ENCODE measurements around the gene TESK1.
"Not testable (repeated sequence)": the region's sequence is repeated elsewhere in the genome, so short reads cannot be mapped to it uniquely, and the experiment has no call there.

Gene TESK1

GRCh38 chr9:35570709-35571504, 34.2 kb upstream of the TESK1 start:
- Histone ChIP-seq H3K4me3 (no peak overlapping the region), H3K27me3 (no peaks in the 10 kb centered on the region), H3K36me3 (no peaks in the 10 kb centered on the region), H3K9me3 (no peaks in the 10 kb centered on the region), H3K4me1 (peaks cover 0 to 8% (median 3%) of the 10 kb centered on the region in 4 donors), H3K27ac (no peak overlapping the region)
- DNase-seq: no peak
- TF ChIP-seq CTCF (IDR thresholded peaks at IDR 0.05): no peak
- intact Hi-C loops (cut with DNase I; ENCODE audit: low total_unique reads): no loop called here

GRCh38 chr9:35574578-35575122, 30.4 kb upstream of the TESK1 start:
- intact Hi-C loops (cut with DNase I; ENCODE audit: low total_unique reads): no loop called here
- DNase-seq: no peak
- Histone ChIP-seq H3K4me3 (no peak overlapping the region), H3K9me3 (peaks cover 0 to 4% (median 0%) of the 10 kb centered on the region in 3 donors), H3K36me3 (no peaks in the 10 kb centered on the region), H3K4me1 (no peaks in the 10 kb centered on the region), H3K27me3 (no peaks in the 10 kb centered on the region), H3K27ac (no peak overlapping the region)
- TF ChIP-seq CTCF (IDR thresholded peaks at IDR 0.05): no peak

GRCh38 chr9:35575478-35575877, 29.6 kb upstream of the TESK1 start:
- Histone ChIP-seq H3K27me3 (no peaks in the 10 kb centered on the region), H3K9me3 (peaks cover 0 to 12% (median 5%) of the 10 kb centered on the region in 3 donors), H3K4me3 (no peak overlapping the region), H3K27ac (no peak overlapping the region), H3K4me1 (no peaks in the 10 kb centered on the region), H3K36me3 (no peaks in the 10 kb centered on the region)
- no peak for DNase-seq
- intact Hi-C loops (cut with DNase I; ENCODE audit: low total_unique reads): no loop called here
- no peak for TF ChIP-seq CTCF (IDR thresholded peaks at IDR 0.05)

- DNase-seq: no peak
- intact Hi-C loops (cut with DNase I; ENCODE audit: low total_unique reads): no loop called here
- H3K36me3 ChIP-seq: no peaks in the 10 kb centered on the region
- no peak overlapping the region for H3K4me3 ChIP-seq
- TF ChIP-seq CTCF (IDR thresholded peaks at IDR 0.05): no peak
- peaks cover 0 to 12% (median 5%) of the 10 kb centered on the region in 3 donors for H3K9me3 ChIP-seq
- H3K27me3 ChIP-seq: no peaks in the 10 kb centered on the region
- no peaks in the 10 kb centered on the region for H3K4me1 ChIP-seq
- H3K27ac ChIP-seq: no peak overlapping the region
These were observed 27.6 kb upstream of the TESK1 start for GRCh38 chr9:35577486-35577885.

GRCh38 chr9:35579130-35579529, 25.9 kb upstream of the TESK1 start:
- Histone ChIP-seq H3K36me3 (no peaks in the 10 kb centered on the region), H3K4me1 (no peaks in the 10 kb centered on the region), H3K27ac (no peak overlapping the region), H3K27me3 (no peaks in the 10 kb centered on the region), H3K9me3 (peaks cover 0 to 12% (median 5%) of the 10 kb centered on the region in 3 donors), H3K4me3 (no peak overlapping the region)
- no peak for DNase-seq
- intact Hi-C loops (cut with DNase I; ENCODE audit: low total_unique reads): no loop called here
- TF ChIP-seq CTCF (IDR thresholded peaks at IDR 0.05): no peak

- H3K36me3 ChIP-seq; DNase-seq; H3K4me1 ChIP-seq; intact Hi-C loops (cut with DNase I; ENCODE audit: low total_unique reads); H3K27ac ChIP-seq; H3K27me3 ChIP-seq; H3K4me3 ChIP-seq: not testable (repeated sequence)
- H3K9me3 ChIP-seq: peaks cover 0 to 12% (median 5%) of the 10 kb centered on the region in 3 donors
These were observed 25.3 kb upstream of the TESK1 start for GRCh38 chr9:35579659-35580227.

GRCh38 chr9:35583521-35583920, 21.5 kb upstream of the TESK1 start:
- peaks cover 0 to 12% (median 5%) of the 10 kb centered on the region in 3 donors for H3K9me3 ChIP-seq
- intact Hi-C loops (cut with DNase I; ENCODE audit: low total_unique reads); DNase-seq; H3K36me3 ChIP-seq; H3K4me3 ChIP-seq; H3K27me3 ChIP-seq; H3K27ac ChIP-seq; H3K4me1 ChIP-seq: not testable (repeated sequence)

- DNase-seq; H3K4me3 ChIP-seq; intact Hi-C loops (cut with DNase I; ENCODE audit: low total_unique reads); H3K27me3 ChIP-seq; H3K27ac ChIP-seq; H3K36me3 ChIP-seq; H3K4me1 ChIP-seq; H3K9me3 ChIP-seq: not testable (repeated sequence)
These were observed 20.4 kb upstream of the TESK1 start for GRCh38 chr9:35584681-35585080.

GRCh38 chr9:35588506-35588905, 16.6 kb upstream of the TESK1 start:
- H3K36me3 ChIP-seq; H3K27ac ChIP-seq; H3K27me3 ChIP-seq; H3K4me3 ChIP-seq; intact Hi-C loops (cut with DNase I; ENCODE audit: low total_unique reads); H3K4me1 ChIP-seq; DNase-seq; H3K9me3 ChIP-seq: not testable (repeated sequence)

Measured in tibial artery (tissue), 4 donors.